Effector memory CD8-positive, alpha-beta T cell (primary cell): Measurements from ENCODE around the gene MAPK14.

Experiments used
- ATAC-seq: fragments of 150-1000 bp; cut with Tn5 transposase; replicated peaks from 2 replicates; pipeline ENCODE4 v1.10.0; 2021; ENCODE audit warnings: mild to moderate bottlenecking, moderate library complexity
- DNase-seq, 3 experiments: peaks; one replicate each; pipeline ENCODE4 v3.0.0; 2021
- H3K27ac Mint-ChIP-seq, 2 donors: one replicate each; pipeline ENCODE4 v1.8.0; 2022; ENCODE audit warnings: mild to moderate bottlenecking in 2 of 2, mixed read lengths in 2 of 2, moderate library complexity in 2 of 2
- H3K27me3 Mint-ChIP-seq, 2 donors: one replicate each; pipeline ENCODE4 v1.8.0; 2022; ENCODE audit warnings: mixed read lengths in 2 of 2
- H3K36me3 Mint-ChIP-seq: one replicate; pipeline ENCODE4 v1.8.0; 2022; ENCODE audit warnings: mild to moderate bottlenecking, moderate library complexity, mixed read lengths; ENCODE audit not compliant: insufficient read depth
- H3K4me1 Mint-ChIP-seq, 2 donors: one replicate each; pipeline ENCODE4 v1.8.0; 2022; ENCODE audit warnings: low read depth in 2 of 2, mixed read lengths in 2 of 2
- H3K4me3 Mint-ChIP-seq, 2 donors: one replicate each; pipeline ENCODE4 v1.8.0; 2022; ENCODE audit warnings: mild to moderate bottlenecking in 2 of 2, mixed read lengths in 2 of 2, moderate library complexity in 2 of 2
- H3K9me3 Mint-ChIP-seq, 2 donors: one replicate each; pipeline ENCODE4 v1.8.0; 2022; ENCODE audit warnings: mixed read lengths in 2 of 2

Gene MAPK14

GRCh38 chr6:36109092-36109491, 81.5 kb downstream of the MAPK14 start:
- ATAC-seq (peak; percentile 92), DNase-seq (no peak)
- H3K27me3 Mint-ChIP-seq: no peaks in the 10 kb centered on the region
- peaks cover 25% of the 10 kb centered on the region for H3K36me3 Mint-ChIP-seq
- H3K4me3 Mint-ChIP-seq: peak overlapping the region; percentile 5 to 25
- peak overlapping the region; percentile 67 to 76 for H3K27ac Mint-ChIP-seq
- H3K9me3 Mint-ChIP-seq: no peaks in the 10 kb centered on the region
- H3K4me1 Mint-ChIP-seq: peaks cover 26 to 49% of the 10 kb centered on the region in 2 donors

DNA sequence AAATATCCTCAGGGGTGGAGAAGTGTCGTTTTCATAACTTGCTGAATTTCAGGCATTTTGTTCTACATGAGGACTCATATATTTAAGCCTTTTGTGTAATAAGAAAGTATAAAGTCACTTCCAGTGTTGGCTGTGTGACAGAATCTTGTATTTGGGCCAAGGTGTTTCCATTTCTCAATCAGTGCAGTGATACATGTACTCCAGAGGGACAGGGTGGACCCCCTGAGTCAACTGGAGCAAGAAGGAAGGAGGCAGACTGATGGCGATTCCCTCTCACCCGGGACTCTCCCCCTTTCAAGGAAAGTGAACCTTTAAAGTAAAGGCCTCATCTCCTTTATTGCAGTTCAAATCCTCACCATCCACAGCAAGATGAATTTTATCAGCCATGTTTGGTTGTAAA, 82.4 kb downstream of the MAPK14 start:
- H3K27ac Mint-ChIP-seq: peak overlapping the region in 1 of 2 donors; percentile 67
- H3K36me3 Mint-ChIP-seq: peaks cover 25% of the 10 kb centered on the region
- no peak overlapping the region for H3K4me3 Mint-ChIP-seq
- DNase-seq (no peak), ATAC-seq (no peak)
- H3K9me3 Mint-ChIP-seq: no peaks in the 10 kb centered on the region
- no peaks in the 10 kb centered on the region for H3K27me3 Mint-ChIP-seq
- H3K4me1 Mint-ChIP-seq: peaks cover 33 to 52% of the 10 kb centered on the region in 2 donors

GRCh38 chr6:36110863-36111262, 83.3 kb downstream of the MAPK14 start:
- Mint-ChIP-seq H3K27me3 (no peaks in the 10 kb centered on the region), H3K4me1 (peaks cover 36 to 53% of the 10 kb centered on the region in 2 donors), H3K4me3 (no peak overlapping the region), H3K9me3 (no peaks in the 10 kb centered on the region), H3K36me3 (peaks cover 30% of the 10 kb centered on the region), H3K27ac (no peak overlapping the region)
- ATAC-seq: no peak
- no peak for DNase-seq

DNA sequence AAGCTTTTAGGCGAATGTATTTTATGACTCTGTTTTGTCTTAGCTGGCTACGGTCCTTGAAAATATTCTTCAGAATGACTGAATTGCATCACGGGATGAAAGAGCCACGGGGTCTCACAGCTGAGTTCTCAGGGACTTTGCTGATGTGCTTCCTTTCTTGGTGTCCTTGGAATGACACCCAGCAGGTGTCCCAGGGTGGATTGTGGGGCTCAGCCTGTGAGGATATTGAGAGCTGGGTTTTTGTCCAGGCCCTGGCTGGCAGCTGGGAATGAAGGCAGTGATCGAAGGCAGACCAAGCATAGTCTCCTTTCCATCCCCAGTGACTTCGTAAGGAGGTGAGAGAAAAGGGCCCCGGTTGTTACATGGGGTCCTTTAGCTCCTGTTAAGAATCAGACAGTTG, 83.9 kb downstream of the MAPK14 start:
- no peak overlapping the region for H3K27ac Mint-ChIP-seq
- H3K4me3 Mint-ChIP-seq: no peak overlapping the region
- ATAC-seq: no peak
- no peaks in the 10 kb centered on the region for H3K9me3 Mint-ChIP-seq
- H3K36me3 Mint-ChIP-seq: peaks cover 30% of the 10 kb centered on the region
- DNase-seq: no peak
- H3K4me1 Mint-ChIP-seq: peaks cover 40 to 55% of the 10 kb centered on the region in 2 donors
- no peaks in the 10 kb centered on the region for H3K27me3 Mint-ChIP-seq

DNA sequence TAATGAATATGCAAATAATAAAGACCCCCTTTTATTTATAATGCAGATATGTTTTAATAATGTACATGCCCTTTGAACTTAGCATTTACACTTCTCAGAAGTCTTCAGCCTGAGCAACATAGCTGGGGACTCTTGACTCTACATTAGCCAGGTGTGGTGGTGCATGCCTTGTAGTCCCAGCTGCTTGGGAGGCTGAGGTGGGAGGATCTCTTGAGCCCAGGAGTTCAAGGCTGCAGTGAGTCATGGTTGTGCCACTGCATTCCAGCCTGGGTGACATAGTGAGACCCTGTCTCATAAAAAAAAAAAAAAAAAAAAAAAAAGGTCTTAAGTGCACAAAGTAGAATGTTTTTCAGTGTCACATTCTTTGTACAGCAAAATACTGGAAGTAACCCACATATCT, 85.4 kb downstream of the MAPK14 start:
- Mint-ChIP-seq H3K36me3 (peaks cover 27% of the 10 kb centered on the region), H3K4me3 (peak overlapping the region; percentile 25 to 68), H3K4me1 (peaks cover 54 to 69% of the 10 kb centered on the region in 2 donors), H3K27ac (no peak overlapping the region), H3K9me3 (no peaks in the 10 kb centered on the region), H3K27me3 (no peaks in the 10 kb centered on the region)
- ATAC-seq (no peak), DNase-seq (no peak)

DNA sequence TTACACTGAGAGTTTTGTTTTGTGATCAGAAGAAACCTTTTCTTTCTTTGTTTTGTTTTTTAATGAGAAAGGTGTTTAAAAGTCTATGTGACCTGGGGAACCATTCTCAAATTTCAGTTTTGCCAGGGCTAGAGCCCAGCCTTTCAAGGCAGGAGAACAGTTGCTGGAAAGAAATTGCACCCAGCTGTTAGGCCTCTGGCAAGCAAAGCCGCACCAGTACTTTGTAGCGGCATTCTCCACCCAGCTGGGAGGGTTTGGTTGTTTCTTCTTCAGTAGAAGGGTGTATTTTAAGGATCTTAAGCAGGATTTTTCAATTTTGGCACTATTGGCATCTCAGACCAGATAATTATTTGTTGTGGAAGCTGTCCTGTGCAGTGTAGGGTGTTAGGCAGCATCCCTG, 86.1 kb downstream of the MAPK14 start:
- DNase-seq: no peak
- H3K9me3 Mint-ChIP-seq: no peaks in the 10 kb centered on the region
- no peaks in the 10 kb centered on the region for H3K27me3 Mint-ChIP-seq
- no peak for ATAC-seq
- peaks cover 60 to 71% of the 10 kb centered on the region in 2 donors for H3K4me1 Mint-ChIP-seq
- peak overlapping the region; percentile 65 to 68 for H3K4me3 Mint-ChIP-seq
- H3K36me3 Mint-ChIP-seq: peaks cover 27% of the 10 kb centered on the region
- peak overlapping the region in 1 of 2 donors; percentile 71 for H3K27ac Mint-ChIP-seq

- Mint-ChIP-seq H3K27ac (peak overlapping the region; percentile 71 to 77), H3K4me1 (peaks cover 63 to 71% of the 10 kb centered on the region in 2 donors), H3K4me3 (peak overlapping the region; percentile 65 to 68), H3K36me3 (peaks cover 31% of the 10 kb centered on the region), H3K27me3 (no peaks in the 10 kb centered on the region), H3K9me3 (no peaks in the 10 kb centered on the region)
- peak; percentile 49 for ATAC-seq
- DNase-seq: peak in 1 of 3 experiments; percentile 22
Observed at GRCh38 chr6:36114798-36115408, 87.3 kb downstream of the MAPK14 start.

DNA sequence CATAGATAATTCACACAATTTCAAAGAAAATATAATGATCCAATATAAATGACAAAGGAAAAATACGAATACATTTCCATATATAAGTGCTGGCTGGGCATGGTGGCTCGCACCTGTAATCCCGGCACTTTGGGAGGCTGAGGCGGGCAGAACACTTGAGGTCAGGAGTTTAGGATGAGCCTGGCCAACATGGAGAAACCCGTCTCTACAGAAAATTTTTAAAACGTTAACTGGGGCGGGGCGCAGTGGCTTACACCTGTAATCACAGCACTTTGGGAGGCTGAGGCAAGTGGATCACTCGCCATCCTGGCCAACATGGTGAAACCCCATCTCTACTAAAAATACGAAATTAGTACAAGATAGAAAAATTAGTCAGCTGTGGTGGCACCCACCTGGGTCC, 87.8 kb downstream of the MAPK14 start:
- peaks cover 68 to 71% of the 10 kb centered on the region in 2 donors for H3K4me1 Mint-ChIP-seq
- no peaks in the 10 kb centered on the region for H3K9me3 Mint-ChIP-seq
- DNase-seq: no peak
- peak overlapping the region; percentile 71 to 77 for H3K27ac Mint-ChIP-seq
- no peak for ATAC-seq
- peaks cover 28% of the 10 kb centered on the region for H3K36me3 Mint-ChIP-seq
- peak overlapping the region; percentile 65 to 68 for H3K4me3 Mint-ChIP-seq
- no peaks in the 10 kb centered on the region for H3K27me3 Mint-ChIP-seq

- H3K36me3 Mint-ChIP-seq: peaks cover 22% of the 10 kb centered on the region
- H3K4me1 Mint-ChIP-seq: peaks cover 74 to 80% of the 10 kb centered on the region in 2 donors
- no peaks in the 10 kb centered on the region for H3K9me3 Mint-ChIP-seq
- H3K27me3 Mint-ChIP-seq: no peaks in the 10 kb centered on the region
- DNase-seq (no peak), ATAC-seq (no peak)
- H3K4me3 Mint-ChIP-seq: peak overlapping the region; percentile 65 to 68
- peak overlapping the region; percentile 96 to 99 for H3K27ac Mint-ChIP-seq
Observed at GRCh38 chr6:36116066-36116864, 88.7 kb downstream of the MAPK14 start.

DNA sequence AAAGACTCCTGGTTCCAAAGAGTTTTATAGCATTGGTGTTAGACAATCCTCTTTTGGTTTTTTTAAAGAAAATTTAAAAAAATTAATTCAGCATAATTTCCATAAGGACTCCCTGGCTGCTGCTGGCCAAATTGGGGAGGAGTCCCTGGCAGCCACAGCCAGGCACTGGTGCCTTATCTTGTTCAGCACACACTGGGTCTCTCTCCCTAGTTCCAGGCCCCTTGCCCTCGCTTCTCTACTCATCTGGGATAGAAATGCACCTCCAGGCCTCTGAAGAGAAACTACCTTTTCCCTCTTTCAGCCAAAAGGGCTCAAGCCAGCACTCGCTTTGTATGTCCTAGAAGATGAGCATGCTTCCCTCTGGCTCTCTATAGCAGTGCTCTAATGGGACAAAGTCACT, 89.3 kb downstream of the MAPK14 start:
- Mint-ChIP-seq H3K36me3 (peaks cover 18% of the 10 kb centered on the region), H3K4me1 (peaks cover 75 to 86% of the 10 kb centered on the region in 2 donors), H3K27ac (peak overlapping the region; percentile 96 to 99), H3K4me3 (peak overlapping the region; percentile 5 to 65), H3K27me3 (no peaks in the 10 kb centered on the region), H3K9me3 (no peaks in the 10 kb centered on the region)
- no peak for ATAC-seq
- no peak for DNase-seq

DNA sequence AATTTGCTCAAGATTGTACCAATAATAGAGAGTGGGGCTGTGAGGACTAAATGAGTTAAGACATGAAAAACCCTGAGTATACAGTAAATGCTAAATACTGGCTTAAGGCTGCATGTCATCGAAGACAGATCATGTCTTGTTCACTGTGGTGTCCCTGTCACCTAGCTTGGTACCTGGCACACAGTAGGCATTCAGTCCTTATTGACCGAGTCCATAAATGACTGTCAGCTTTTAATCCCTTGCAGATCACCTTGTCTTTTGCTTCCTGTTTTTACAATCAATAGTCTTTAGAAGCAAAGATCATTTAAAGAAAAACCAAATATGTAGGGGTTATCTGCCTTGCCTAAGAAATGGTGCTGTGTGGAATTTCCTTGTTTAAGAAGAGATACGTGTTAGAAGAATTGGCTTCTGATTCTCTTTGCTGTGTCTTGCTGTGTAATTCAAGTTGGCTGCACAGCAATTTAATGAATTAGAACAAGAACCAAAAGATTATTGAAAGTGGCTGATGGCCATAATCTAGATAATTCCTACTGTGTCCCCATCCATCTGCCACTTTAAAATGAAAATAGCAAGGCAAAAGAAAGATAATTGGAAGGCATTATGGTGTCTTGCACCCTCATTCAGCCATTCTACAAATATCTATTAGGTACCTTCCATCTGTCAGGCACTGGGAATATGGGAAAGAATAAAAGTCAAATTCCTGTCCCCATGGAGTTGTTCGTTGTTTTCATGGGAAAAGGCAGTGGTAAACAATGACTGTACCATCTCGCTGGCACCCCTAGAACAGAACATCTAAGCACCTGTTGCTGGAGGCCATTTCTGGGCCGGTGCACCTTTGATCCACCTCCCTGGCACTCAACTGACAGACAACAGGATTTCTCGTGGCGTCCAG, 90.3 kb downstream of the MAPK14 start:
- H3K27ac Mint-ChIP-seq: peak overlapping the region; percentile 96 to 99
- H3K36me3 Mint-ChIP-seq: peaks cover 18% of the 10 kb centered on the region
- ATAC-seq (no peak), DNase-seq (no peak)
- peak overlapping the region; percentile 69 to 89 for H3K4me3 Mint-ChIP-seq
- H3K9me3 Mint-ChIP-seq: no peaks in the 10 kb centered on the region
- peaks cover 84 to 93% of the 10 kb centered on the region in 2 donors for H3K4me1 Mint-ChIP-seq
- no peaks in the 10 kb centered on the region for H3K27me3 Mint-ChIP-seq

GRCh38 chr6:36118550-36119107, 91.0 kb downstream of the MAPK14 start:
- no peaks in the 10 kb centered on the region for H3K27me3 Mint-ChIP-seq
- H3K27ac Mint-ChIP-seq: peak overlapping the region; percentile 96 to 99
- DNase-seq (peak; percentile 66 to 73 (median 70)), ATAC-seq (peak; percentile 80)
- peaks cover 87 to 97% of the 10 kb centered on the region in 2 donors for H3K4me1 Mint-ChIP-seq
- peak overlapping the region; percentile 69 to 89 for H3K4me3 Mint-ChIP-seq
- peaks cover 15% of the 10 kb centered on the region for H3K36me3 Mint-ChIP-seq
- H3K9me3 Mint-ChIP-seq: no peaks in the 10 kb centered on the region

GRCh38 chr6:36119209-36119608, 91.6 kb downstream of the MAPK14 start:
- H3K27ac Mint-ChIP-seq: peak overlapping the region; percentile 96 to 99
- no peaks in the 10 kb centered on the region for H3K9me3 Mint-ChIP-seq
- DNase-seq (no peak), ATAC-seq (no peak)
- H3K4me3 Mint-ChIP-seq: peak overlapping the region; percentile 69 to 89
- H3K4me1 Mint-ChIP-seq: peaks cover 86 to 97% of the 10 kb centered on the region in 2 donors
- H3K36me3 Mint-ChIP-seq: peaks cover 18% of the 10 kb centered on the region
- no peaks in the 10 kb centered on the region for H3K27me3 Mint-ChIP-seq
